Spleen (tissue), 7 donors: ENCODE data around the gene SPRED3.

Source experiments
- POLR2A ChIP-seq, 3 donors: fragments of 450-650 bp; IDR thresholded peaks; one replicate each; pipeline ENCODE4 v1.5.1; 2017; ENCODE audit warnings: antibody characterized with exemption in 3 of 3, mild to moderate bottlenecking in 1 of 3
- POLR2AphosphoS5 ChIP-seq, 3 donors: sonication (generic); formaldehyde crosslinking; IDR thresholded peaks; one replicate each; pipeline ENCODE4 v1.5.1; 2017; ENCODE audit warnings: antibody characterized with exemption in 3 of 3
- TF ChIP-seq, protein P1 (sequence below), 11 experiments: fragments of 200-600 bp in 7 of 11; fragments of 450-650 bp in 4 of 11; sonication (generic) in 4 of 11; IDR thresholded peaks in 8 of 11; conservative IDR thresholded peaks in 3 of 11; 1 replicate in 7 of 11; 2 replicates in 4 of 11; pipeline versions ENCODE4 v1.4.0 to v1.8.0; 2016 to 2021; ENCODE audit warnings: antibody characterized with exemption in 11 of 11, inconsistent platforms in 4 of 11, mild to moderate bottlenecking in 1 of 11
- donor health status: DM: no; HTN: no; CAD: no; lungs with moderate emphysema.
- donor health status: DM: no; HTN: no; CAD: no.
- donor health status: DM: no; HTN: no; CAD: no.

DNA sequence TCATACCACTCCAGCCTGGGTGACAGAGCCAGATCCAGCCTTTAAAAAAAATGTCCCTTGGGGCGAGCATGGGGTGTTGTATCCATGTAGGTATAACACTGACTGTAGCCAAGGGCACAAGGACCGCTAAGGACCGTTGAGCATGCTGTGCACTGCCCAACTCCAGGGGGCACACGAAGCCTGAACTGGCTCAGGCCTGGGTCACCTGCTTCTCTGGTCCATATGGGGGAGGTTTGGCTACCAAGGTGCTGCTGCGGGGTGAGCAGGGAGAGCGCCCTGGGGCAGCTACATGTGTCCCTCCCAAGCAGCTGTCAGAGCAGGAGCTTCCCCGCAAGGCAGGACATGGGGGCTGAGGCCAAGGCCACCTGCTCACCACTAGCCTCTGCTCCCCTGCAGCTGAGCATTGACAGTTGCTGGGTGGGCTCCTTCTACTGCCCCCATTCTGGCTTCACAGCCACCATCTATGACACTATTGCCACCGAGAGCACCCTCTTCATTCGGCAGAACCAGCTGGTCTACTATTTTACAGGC lies 36.6 kb upstream of the SPRED3 start:
- TF ChIP-seq, protein P1, sequence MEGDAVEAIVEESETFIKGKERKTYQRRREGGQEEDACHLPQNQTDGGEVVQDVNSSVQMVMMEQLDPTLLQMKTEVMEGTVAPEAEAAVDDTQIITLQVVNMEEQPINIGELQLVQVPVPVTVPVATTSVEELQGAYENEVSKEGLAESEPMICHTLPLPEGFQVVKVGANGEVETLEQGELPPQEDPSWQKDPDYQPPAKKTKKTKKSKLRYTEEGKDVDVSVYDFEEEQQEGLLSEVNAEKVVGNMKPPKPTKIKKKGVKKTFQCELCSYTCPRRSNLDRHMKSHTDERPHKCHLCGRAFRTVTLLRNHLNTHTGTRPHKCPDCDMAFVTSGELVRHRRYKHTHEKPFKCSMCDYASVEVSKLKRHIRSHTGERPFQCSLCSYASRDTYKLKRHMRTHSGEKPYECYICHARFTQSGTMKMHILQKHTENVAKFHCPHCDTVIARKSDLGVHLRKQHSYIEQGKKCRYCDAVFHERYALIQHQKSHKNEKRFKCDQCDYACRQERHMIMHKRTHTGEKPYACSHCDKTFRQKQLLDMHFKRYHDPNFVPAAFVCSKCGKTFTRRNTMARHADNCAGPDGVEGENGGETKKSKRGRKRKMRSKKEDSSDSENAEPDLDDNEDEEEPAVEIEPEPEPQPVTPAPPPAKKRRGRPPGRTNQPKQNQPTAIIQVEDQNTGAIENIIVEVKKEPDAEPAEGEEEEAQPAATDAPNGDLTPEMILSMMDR (IDR thresholded peaks at IDR 0.05 in 8 of 11, conservative IDR thresholded peaks at IDR 0.05 in 3 of 11) = no peak
- no peak for TF ChIP-seq POLR2A (IDR thresholded peaks at IDR 0.05)
- TF ChIP-seq POLR2AphosphoS5 (IDR thresholded peaks at IDR 0.05) = peak in 1 of 3 donors; percentile 45
